GM13976 (cell line): ENCODE data around the gene SLC49A3.

Experiments used
- DNase-seq: peaks from one replicate; pipeline ENCODE4 v3.0.0; 2012; ENCODE audit warnings: low spot score
- CTCF ChIP-seq: IDR thresholded peaks from 2 replicates; pipeline ENCODE4 v1.5.1; 2012; ENCODE audit warnings: borderline replicate concordance, mild to moderate bottlenecking; ENCODE audit not compliant: insufficient read depth; ENCODE audit errors: extremely low read depth, missing control alignments, control extremely low read depth
- in situ Hi-C: fragments of 300-500 bp; cut with MboI; formaldehyde crosslinking; loops from one replicate; pipeline ENCODE4 v1.12.0; 2022; ENCODE audit warnings: low sequenced_read_pairs, mixed read lengths, inconsistent platforms; ENCODE audit not compliant: unreplicated experiment

Gene SLC49A3

GRCh38 chr4:661881-662761, 26.8 kb downstream of the SLC49A3 start:
- TF ChIP-seq CTCF = no peak
- in situ Hi-C loops = no loop called here
- no peak for DNase-seq

- DNase-seq = no peak
- TF ChIP-seq CTCF = no peak
- in situ Hi-C loops = no loop called here
These were observed 27.7 kb downstream of the SLC49A3 start for GRCh38 chr4:661231-661630.

- DNase-seq = no peak
- TF ChIP-seq CTCF = no peak
- in situ Hi-C loops = no loop called here
These were observed 28.6 kb downstream of the SLC49A3 start for GRCh38 chr4:660401-660800.

- in situ Hi-C loops = no loop called here
- TF ChIP-seq CTCF = no peak
- no peak for DNase-seq
These were observed 29.1 kb downstream of the SLC49A3 start for GRCh38 chr4:659851-660250.

GRCh38 chr4:658681-659667, 30.0 kb downstream of the SLC49A3 start:
- no peak for DNase-seq
- no peak for TF ChIP-seq CTCF
- in situ Hi-C loops = no loop called here

GRCh38 chr4:657834-658667, 30.9 kb downstream of the SLC49A3 start:
- DNase-seq = no peak
- in situ Hi-C loops = no loop called here

More at GRCh38 chr4:657834-658667, 30.9 kb downstream of the SLC49A3 start:
- TF ChIP-seq CTCF = no peak
